Thyroid gland (tissue), 4 donors: ENCODE measurements around the gene EPHB3.

Source experiments
- POLR2A ChIP-seq, 2 donors: fragments of 450-650 bp; IDR thresholded peaks; one replicate each; pipeline ENCODE4 v1.6.1; 2017; ENCODE audit warnings: antibody characterized with exemption in 2 of 2, mild to moderate bottlenecking in 2 of 2, moderate library complexity in 1 of 2
- TF ChIP-seq, protein P1 (sequence below), 6 experiments: fragments of 200-600 bp in 3 of 6; fragments of 450-650 bp in 3 of 6; sonication (generic) in 3 of 6; IDR thresholded peaks; one replicate each; pipeline ENCODE4 v1.5.1; 2016 to 2019; ENCODE audit warnings: antibody characterized with exemption in 6 of 6, mild to moderate bottlenecking in 2 of 6, inconsistent platforms in 1 of 6, moderate library complexity in 1 of 6

DNA sequence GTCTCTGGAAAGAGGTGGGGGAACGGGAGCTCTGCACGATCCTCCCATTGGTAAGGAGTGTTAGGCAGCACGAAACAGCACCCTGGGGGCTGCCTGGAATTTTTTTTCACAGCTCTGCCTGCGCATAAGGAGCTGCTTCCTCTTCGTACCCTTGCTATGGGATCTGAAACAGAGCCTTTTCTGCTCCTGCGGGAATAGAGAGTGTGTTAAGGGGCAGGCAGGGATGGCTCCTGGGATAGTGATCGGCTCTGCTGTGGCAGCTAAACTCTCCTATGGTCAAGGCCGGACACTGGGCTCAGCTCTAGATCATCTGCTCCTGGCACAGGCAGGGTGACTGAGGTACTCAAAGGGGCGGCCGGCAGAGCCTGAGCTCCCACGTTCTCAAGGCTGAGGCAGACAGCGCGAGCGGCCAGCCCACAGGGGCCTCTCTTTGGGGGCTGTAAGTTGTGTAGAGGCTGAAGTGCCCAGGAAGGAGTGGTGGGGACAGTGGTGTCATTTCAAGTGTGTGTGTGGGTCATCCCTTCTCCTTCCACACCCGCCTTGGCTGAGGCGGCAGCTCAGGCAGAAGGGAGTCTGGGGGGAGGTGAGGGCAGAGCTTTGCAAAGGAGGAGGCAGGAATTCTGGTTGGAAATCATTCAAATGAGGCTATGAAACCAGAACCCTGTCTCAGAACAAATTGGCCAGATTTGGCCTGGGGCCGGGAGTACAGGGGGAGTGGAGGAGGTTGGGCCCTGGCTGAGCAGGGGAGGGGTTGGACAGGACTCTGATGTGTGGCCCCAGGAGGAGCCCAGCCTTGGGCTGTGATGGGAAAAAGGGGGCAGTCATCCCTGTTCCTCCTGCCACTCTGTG lies 31.0 kb downstream of the EPHB3 start:
- TF ChIP-seq, protein P1, sequence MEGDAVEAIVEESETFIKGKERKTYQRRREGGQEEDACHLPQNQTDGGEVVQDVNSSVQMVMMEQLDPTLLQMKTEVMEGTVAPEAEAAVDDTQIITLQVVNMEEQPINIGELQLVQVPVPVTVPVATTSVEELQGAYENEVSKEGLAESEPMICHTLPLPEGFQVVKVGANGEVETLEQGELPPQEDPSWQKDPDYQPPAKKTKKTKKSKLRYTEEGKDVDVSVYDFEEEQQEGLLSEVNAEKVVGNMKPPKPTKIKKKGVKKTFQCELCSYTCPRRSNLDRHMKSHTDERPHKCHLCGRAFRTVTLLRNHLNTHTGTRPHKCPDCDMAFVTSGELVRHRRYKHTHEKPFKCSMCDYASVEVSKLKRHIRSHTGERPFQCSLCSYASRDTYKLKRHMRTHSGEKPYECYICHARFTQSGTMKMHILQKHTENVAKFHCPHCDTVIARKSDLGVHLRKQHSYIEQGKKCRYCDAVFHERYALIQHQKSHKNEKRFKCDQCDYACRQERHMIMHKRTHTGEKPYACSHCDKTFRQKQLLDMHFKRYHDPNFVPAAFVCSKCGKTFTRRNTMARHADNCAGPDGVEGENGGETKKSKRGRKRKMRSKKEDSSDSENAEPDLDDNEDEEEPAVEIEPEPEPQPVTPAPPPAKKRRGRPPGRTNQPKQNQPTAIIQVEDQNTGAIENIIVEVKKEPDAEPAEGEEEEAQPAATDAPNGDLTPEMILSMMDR (IDR thresholded peaks at IDR 0.05): no peak
- no peak for TF ChIP-seq POLR2A (IDR thresholded peaks at IDR 0.05)
